Fibroblast of lung (primary cell): ENCODE measurements around the gene RIPOR3. TPM values are rescaled to one million over a fixed set of nuclear protein-coding genes. Genes with fewer than 3 reads are reported as not detected.

Experiments
- DNase-seq, 2 donors: peaks; one replicate each; pipeline versions ENCODE4 v3.0.0 to v3.0.0-alpha.2; 2010; ENCODE audit warnings: low read depth in 2 of 2
- H2AFZ ChIP-seq: 2 replicates; pipeline ENCODE4 v1.5.1; 2012; ENCODE audit warnings: low read length, control low read depth, inconsistent platforms
- H3K27ac ChIP-seq: 2 replicates; pipeline ENCODE4 v1.5.1; 2011; ENCODE audit warnings: low read length, control low read depth; ENCODE audit not compliant: insufficient read depth
- H3K27me3 ChIP-seq: 2 replicates; pipeline ENCODE4 v1.5.1; 2011; ENCODE audit warnings: mild to moderate bottlenecking, low read length; ENCODE audit not compliant: control insufficient read depth, insufficient read depth
- H3K36me3 ChIP-seq: 2 replicates; pipeline ENCODE4 v1.5.1; 2011; ENCODE audit warnings: low read length; ENCODE audit not compliant: control insufficient read depth, insufficient read depth
- H3K4me1 ChIP-seq: 2 replicates; pipeline ENCODE4 v1.5.1; 2011; ENCODE audit warnings: low read length; ENCODE audit not compliant: control insufficient read depth, insufficient read depth; ENCODE audit errors: extremely low read depth
- H3K4me2 ChIP-seq: 2 replicates; pipeline ENCODE4 v1.5.1; 2011; ENCODE audit warnings: low read length, control low read depth; ENCODE audit not compliant: insufficient read depth; ENCODE audit errors: extremely low read depth
- H3K4me3 ChIP-seq, 4 experiments: fragments of 200-600 bp in 1 of 4; sonication (generic) in 1 of 4; replicated peaks in 1 of 4; 2 replicates each; pipeline ENCODE4 v1.5.1; 2011 to 2016; ENCODE audit warnings: low read length in 4 of 4, low read depth in 3 of 4, mild to moderate bottlenecking in 3 of 4, control low read depth in 2 of 4, inconsistent platforms in 1 of 4, mixed read lengths in 1 of 4; ENCODE audit not compliant: insufficient read depth in 1 of 4; ENCODE audit errors: control extremely low read depth in 1 of 4
- H3K79me2 ChIP-seq: 2 replicates; pipeline ENCODE4 v1.5.1; 2012; ENCODE audit warnings: mild to moderate bottlenecking, low read length, inconsistent platforms; ENCODE audit not compliant: control insufficient read depth, insufficient read depth
- H3K9ac ChIP-seq: 2 replicates; pipeline ENCODE4 v1.5.1; 2011; ENCODE audit warnings: mild to moderate bottlenecking, low read length, control low read depth; ENCODE audit not compliant: insufficient read depth
- H3K9me3 ChIP-seq: 2 replicates; pipeline ENCODE4 v1.5.1; 2012; ENCODE audit warnings: low read depth, low read length; ENCODE audit not compliant: control insufficient read depth, insufficient read depth
- H4K20me1 ChIP-seq: 2 replicates; pipeline ENCODE4 v1.5.1; 2011; ENCODE audit warnings: low read length; ENCODE audit not compliant: control insufficient read depth, insufficient read depth; ENCODE audit errors: extremely low read depth
- EZH2 ChIP-seq: IDR thresholded peaks from 2 replicates; pipeline ENCODE4 v1.5.1; 2012; ENCODE audit warnings: low read length, control low read depth, mild to moderate bottlenecking; ENCODE audit errors: missing control alignments
- polyA plus RNA-seq, 2 donors: library from polyadenylated mRNA; depleted of rRNA in 1 of 2; stranded (reverse) in 1 of 2; unstranded in 1 of 2; fragments of >200 nt; gene quantifications; 2 replicates each; pipeline ENCODE4 v1.2.1, GENCODE V29; 2011 to 2012; ENCODE audit warnings: missing spikeins in 1 of 2
- total RNA-seq: library from RNA; depleted of rRNA; stranded (reverse); fragments of >200 nt; gene quantifications from 2 replicates; pipeline ENCODE4 v1.2.1, GENCODE V29; 2014
- TF ChIP-seq, protein P1 (sequence below), 2 donors: IDR thresholded peaks in 1 of 2; conservative IDR thresholded peaks in 1 of 2; 1 replicate in 1 of 2; 2 replicates in 1 of 2; pipeline ENCODE4 v1.5.1; 2011 to 2012; ENCODE audit warnings: low read length in 2 of 2, control low read depth in 1 of 2, inconsistent platforms in 1 of 2, low read depth in 1 of 2, mild to moderate bottlenecking in 1 of 2

Gene RIPOR3
- total and polyA plus RNA-seq, 2 donors (not counting 1 experiment from before 2014, with no cell fraction given), result 2.0 to 4.1 TPM

DNA sequence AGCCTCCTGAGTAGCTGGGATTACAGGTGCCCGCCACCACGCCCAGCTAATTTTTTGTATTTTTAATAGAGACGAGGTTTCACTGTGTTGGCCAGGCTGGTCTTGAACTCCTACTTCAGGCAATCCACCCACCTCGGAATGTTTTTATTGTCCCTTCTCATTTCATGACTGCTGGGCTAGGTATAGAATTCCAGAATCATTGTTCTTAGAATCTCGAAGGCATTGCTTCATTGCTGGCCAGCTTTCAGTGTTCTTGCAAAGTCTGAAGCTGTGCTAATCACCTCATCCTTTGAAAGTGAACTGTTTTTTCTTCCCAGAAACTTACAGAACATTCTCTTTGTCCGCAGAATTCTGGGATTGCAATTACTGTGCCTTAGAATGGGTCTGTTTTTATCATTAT lies 132.2 kb downstream of the RIPOR3 start:
- Histone ChIP-seq H4K20me1 (no peaks in the 10 kb centered on the region), H3K36me3 (peaks cover 6% of the 10 kb centered on the region), H2AFZ (no peak overlapping the region), H3K4me2 (no peak overlapping the region), H3K9ac (no peak overlapping the region), H3K4me1 (peaks cover 23% of the 10 kb centered on the region), H3K27ac (no peak overlapping the region), H3K79me2 (peaks cover 37% of the 10 kb centered on the region), H3K9me3 (no peaks in the 10 kb centered on the region), H3K27me3 (no peaks in the 10 kb centered on the region), H3K4me3 (no peak overlapping the region)
- no peak for TF ChIP-seq EZH2
- no peak for DNase-seq

DNA sequence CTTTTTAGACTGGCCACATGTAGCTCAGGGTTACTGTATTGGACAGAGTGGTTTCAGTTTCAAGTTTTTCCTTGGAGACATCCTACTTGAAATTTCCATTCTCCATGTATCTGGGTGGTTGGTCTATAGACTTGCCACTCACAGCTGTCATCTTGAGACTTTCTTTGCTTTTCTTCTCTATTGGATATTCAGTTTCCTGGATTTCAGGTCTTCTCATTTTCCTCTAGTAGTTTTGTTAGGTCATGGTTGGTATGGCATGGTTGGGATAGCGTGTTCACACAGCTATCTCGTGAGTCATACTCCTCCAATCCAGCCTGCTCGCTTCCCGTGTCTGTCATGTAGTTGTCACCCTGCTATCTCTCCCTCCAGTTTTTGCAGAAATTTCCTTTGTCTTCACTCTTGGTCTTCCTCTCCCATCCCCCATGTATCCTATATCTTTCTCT lies 132.8 kb downstream of the RIPOR3 start:
- H3K9ac ChIP-seq, result no peak overlapping the region
- H3K27ac ChIP-seq, result no peak overlapping the region
- peaks cover 37% of the 10 kb centered on the region for H3K79me2 ChIP-seq
- no peaks in the 10 kb centered on the region for H3K27me3 ChIP-seq
- no peaks in the 10 kb centered on the region for H3K9me3 ChIP-seq
- no peak for TF ChIP-seq EZH2
- TF ChIP-seq, protein P1, sequence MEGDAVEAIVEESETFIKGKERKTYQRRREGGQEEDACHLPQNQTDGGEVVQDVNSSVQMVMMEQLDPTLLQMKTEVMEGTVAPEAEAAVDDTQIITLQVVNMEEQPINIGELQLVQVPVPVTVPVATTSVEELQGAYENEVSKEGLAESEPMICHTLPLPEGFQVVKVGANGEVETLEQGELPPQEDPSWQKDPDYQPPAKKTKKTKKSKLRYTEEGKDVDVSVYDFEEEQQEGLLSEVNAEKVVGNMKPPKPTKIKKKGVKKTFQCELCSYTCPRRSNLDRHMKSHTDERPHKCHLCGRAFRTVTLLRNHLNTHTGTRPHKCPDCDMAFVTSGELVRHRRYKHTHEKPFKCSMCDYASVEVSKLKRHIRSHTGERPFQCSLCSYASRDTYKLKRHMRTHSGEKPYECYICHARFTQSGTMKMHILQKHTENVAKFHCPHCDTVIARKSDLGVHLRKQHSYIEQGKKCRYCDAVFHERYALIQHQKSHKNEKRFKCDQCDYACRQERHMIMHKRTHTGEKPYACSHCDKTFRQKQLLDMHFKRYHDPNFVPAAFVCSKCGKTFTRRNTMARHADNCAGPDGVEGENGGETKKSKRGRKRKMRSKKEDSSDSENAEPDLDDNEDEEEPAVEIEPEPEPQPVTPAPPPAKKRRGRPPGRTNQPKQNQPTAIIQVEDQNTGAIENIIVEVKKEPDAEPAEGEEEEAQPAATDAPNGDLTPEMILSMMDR (conservative IDR thresholded peaks at IDR 0.05 in 1 of 2, IDR thresholded peaks at IDR 0.05 in 1 of 2; ENCODE audit: low read depth in 1 of 2, low read length in 2 of 2), result no peak
- H3K4me2 ChIP-seq, result no peak overlapping the region
- H2AFZ ChIP-seq, result no peak overlapping the region
- DNase-seq, result peak; percentile 72 to 89
- H3K4me1 ChIP-seq, result peaks cover 23% of the 10 kb centered on the region
- peaks cover 6% of the 10 kb centered on the region for H3K36me3 ChIP-seq
- H4K20me1 ChIP-seq, result no peaks in the 10 kb centered on the region
- H3K4me3 ChIP-seq, result no peak overlapping the region

DNA sequence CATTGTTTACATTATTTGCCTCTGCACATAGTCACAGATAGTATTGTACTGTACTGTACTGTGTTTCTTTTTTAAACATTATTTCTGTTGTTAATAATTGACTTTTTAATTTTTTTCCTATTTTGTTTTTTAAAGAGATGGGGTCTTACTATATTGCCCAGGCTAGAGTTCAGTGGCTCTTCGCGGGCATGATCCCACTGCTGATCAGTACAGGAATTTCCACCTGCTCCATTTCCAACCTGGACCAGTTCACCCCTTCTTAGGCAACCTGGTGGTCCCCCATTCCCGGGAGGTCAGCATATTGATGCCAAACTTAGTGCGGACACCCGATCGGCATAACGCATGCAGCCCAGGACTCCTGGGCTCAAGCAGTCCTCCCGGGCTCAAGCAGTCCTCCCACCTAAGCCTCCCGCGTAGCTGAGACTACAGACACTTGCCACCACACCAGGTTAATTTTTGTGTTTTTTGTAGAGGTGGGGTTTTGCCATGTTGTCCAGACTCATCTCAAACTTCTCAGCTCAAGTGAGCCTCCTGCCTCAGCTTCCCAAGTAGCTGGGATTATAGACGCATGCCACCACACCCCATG lies 133.7 kb downstream of the RIPOR3 start:
- H3K4me2 ChIP-seq, result no peak overlapping the region
- no peak for TF ChIP-seq EZH2
- TF ChIP-seq, protein P1 (conservative IDR thresholded peaks at IDR 0.05 in 1 of 2, IDR thresholded peaks at IDR 0.05 in 1 of 2; ENCODE audit: low read depth in 1 of 2, low read length in 2 of 2), result no peak
- no peaks in the 10 kb centered on the region for H3K27me3 ChIP-seq

More for the DNA sequence above, 133.7 kb downstream of the RIPOR3 start:
- no peak overlapping the region for H3K27ac ChIP-seq
- peaks cover 23% of the 10 kb centered on the region for H3K4me1 ChIP-seq
- H3K79me2 ChIP-seq, result peaks cover 37% of the 10 kb centered on the region
- no peak for DNase-seq
- H2AFZ ChIP-seq, result no peak overlapping the region
- no peak overlapping the region for H3K9ac ChIP-seq
- H4K20me1 ChIP-seq, result no peaks in the 10 kb centered on the region
- H3K36me3 ChIP-seq, result peaks cover 6% of the 10 kb centered on the region
- H3K4me3 ChIP-seq, result no peak overlapping the region
- no peaks in the 10 kb centered on the region for H3K9me3 ChIP-seq
